22Rv1 (cell line): ENCODE measurements around the gene SFXN5.

Source experiments
- H3K27ac ChIP-seq: fragments of 450-650 bp; 2 replicates; pipeline ENCODE4 v1.5.1; 2017
- ZFX ChIP-seq: fragments of 450-650 bp; IDR thresholded peaks from 2 replicates; pipeline ENCODE4 v1.6.1; 2017; ENCODE audit warnings: antibody characterized with exemption, borderline replicate concordance
- TF ChIP-seq, protein P1 (sequence below): fragments of 450-650 bp; IDR thresholded peaks from 2 replicates; pipeline ENCODE4 v1.5.1; 2017; ENCODE audit warnings: mild to moderate bottlenecking

The SFXN5 gene

DNA sequence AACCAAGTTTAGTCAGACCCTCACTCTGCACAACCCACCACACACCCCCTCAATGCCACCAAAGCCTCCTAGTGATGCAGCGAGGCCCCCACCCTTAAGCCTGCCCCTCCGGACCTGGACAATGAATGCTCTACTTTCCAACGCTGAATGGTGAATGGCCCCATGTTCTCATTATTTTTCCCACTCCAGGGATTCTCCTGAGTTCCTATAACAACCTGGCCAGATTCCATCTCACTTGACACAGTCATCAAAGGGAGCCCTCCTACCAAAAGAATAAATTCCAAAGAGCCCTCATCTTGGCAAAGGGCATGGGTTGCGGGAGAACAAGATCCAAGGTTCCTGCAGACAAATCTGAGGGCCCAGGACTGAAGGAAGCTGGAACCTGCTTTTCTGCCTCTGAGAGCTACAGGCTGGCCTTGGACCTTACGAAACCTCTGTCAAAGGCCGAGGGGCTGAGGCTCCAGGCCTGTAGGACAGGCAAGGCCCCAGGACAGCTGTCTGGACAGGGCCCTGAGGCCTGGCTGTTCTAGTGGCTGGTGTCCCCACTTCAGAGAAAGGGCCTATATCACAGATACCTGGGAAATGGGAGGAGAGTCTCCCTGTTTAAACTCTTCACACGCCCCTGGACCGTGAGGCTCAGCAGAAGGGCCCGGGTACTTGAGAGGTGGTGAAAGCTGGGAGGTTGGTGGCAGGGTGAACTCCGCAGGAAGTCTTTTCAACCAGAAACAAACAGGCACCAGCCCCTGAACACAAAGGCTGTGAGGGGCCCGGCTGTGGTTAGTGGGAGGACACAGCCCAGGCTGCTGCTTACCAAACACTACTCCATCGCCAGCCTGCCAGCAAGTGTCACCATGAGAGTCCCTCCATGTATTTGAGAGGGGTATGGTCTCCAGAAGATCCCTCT, 27.3 kb downstream of the SFXN5 start:
- TF ChIP-seq, protein P1, sequence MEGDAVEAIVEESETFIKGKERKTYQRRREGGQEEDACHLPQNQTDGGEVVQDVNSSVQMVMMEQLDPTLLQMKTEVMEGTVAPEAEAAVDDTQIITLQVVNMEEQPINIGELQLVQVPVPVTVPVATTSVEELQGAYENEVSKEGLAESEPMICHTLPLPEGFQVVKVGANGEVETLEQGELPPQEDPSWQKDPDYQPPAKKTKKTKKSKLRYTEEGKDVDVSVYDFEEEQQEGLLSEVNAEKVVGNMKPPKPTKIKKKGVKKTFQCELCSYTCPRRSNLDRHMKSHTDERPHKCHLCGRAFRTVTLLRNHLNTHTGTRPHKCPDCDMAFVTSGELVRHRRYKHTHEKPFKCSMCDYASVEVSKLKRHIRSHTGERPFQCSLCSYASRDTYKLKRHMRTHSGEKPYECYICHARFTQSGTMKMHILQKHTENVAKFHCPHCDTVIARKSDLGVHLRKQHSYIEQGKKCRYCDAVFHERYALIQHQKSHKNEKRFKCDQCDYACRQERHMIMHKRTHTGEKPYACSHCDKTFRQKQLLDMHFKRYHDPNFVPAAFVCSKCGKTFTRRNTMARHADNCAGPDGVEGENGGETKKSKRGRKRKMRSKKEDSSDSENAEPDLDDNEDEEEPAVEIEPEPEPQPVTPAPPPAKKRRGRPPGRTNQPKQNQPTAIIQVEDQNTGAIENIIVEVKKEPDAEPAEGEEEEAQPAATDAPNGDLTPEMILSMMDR, result no peak
- TF ChIP-seq ZFX, result no peak
- no peak overlapping the region for H3K27ac ChIP-seq

DNA sequence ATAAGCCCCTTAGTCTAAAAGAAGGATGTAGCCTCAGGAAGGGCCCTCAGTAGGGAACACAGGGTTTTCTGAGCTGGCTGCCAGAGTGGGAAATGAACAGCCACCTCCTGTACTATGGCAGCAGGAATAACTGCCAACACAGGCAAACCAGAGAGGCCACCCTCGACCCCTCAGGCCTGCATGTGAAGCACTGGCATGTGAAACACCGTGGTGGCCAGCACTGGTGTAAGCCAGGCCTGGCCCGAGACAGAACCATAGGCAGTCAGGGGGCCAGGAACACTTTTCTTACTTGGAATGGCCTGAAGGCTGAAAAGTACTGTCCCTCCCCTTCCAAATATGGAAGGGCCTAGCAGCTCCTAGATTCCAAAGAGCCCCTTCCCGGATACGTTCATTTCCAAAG, 28.2 kb downstream of the SFXN5 start:
- no peak for TF ChIP-seq ZFX
- TF ChIP-seq, protein P1, result no peak
- no peak overlapping the region for H3K27ac ChIP-seq

GRCh38 chr2:73037947-73038585, 33.4 kb downstream of the SFXN5 start:
- no peak overlapping the region for H3K27ac ChIP-seq
- TF ChIP-seq, protein P1, result no peak
- TF ChIP-seq ZFX, result no peak

- H3K27ac ChIP-seq, result no peak overlapping the region
- TF ChIP-seq, protein P1, result no peak
- TF ChIP-seq ZFX, result no peak
Observed at GRCh38 chr2:73036766-73037165, 34.7 kb downstream of the SFXN5 start.

DNA sequence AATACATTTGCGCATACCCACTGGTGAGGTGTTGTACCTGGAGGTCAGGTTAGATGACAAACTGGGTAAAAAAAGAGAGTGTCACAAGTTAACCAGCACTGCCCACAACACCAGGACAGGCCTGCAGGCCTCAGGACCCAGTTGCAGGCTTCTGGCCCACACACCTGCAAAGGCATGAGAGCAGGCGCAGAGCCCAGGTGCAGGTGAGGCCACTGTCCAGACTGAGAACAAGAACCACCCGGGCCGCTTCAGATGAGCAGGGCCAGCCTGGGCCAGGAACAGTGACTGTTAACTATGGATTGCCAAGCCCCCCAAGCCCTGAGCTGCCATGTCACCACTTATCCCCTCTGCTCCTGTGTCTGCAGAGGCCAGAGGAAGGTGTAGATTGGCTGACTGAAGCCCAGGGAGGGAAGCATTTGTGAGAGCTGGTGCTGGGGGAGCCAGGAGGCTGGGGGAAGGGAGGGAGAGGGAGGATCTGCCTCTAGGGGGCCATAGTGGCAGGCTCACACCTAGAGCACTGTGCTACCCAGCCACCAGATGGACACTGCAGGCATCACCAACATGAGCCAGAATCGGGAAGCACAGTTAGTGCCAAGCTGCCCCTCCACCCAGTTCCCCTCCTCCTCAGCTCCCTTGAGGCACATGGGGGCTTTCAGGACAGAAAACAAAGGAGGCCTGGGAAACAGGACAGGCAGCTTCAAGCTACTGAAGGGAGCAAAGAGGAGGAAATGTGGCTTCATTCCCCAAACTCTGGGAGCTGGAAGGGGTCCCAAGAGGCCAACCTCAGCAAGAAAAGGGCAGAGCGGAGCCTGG, 35.4 kb downstream of the SFXN5 start:
- TF ChIP-seq, protein P1, result no peak
- no peak for TF ChIP-seq ZFX
- no peak overlapping the region for H3K27ac ChIP-seq

- no peak overlapping the region for H3K27ac ChIP-seq
- no peak for TF ChIP-seq ZFX
- TF ChIP-seq, protein P1, result no peak
Observed at GRCh38 chr2:73034661-73035375, 36.7 kb downstream of the SFXN5 start.
